HK-2 (cell line): ENCODE measurements around the gene MEI1.
"Not testable (repeated sequence)": the region's sequence is repeated elsewhere in the genome, so short reads cannot be mapped to it uniquely, and the experiment has no call there.

Source experiments
- DNase-seq: peaks from one replicate; pipeline ENCODE4 v3.0.0-alpha.2; 2018; ENCODE audit not compliant: unreplicated experiment

Gene MEI1

GRCh38 chr22:41681616-41682015 is 17.7 kb upstream of the MEI1 start:
- DNase-seq, result peak; percentile 43

DNA sequence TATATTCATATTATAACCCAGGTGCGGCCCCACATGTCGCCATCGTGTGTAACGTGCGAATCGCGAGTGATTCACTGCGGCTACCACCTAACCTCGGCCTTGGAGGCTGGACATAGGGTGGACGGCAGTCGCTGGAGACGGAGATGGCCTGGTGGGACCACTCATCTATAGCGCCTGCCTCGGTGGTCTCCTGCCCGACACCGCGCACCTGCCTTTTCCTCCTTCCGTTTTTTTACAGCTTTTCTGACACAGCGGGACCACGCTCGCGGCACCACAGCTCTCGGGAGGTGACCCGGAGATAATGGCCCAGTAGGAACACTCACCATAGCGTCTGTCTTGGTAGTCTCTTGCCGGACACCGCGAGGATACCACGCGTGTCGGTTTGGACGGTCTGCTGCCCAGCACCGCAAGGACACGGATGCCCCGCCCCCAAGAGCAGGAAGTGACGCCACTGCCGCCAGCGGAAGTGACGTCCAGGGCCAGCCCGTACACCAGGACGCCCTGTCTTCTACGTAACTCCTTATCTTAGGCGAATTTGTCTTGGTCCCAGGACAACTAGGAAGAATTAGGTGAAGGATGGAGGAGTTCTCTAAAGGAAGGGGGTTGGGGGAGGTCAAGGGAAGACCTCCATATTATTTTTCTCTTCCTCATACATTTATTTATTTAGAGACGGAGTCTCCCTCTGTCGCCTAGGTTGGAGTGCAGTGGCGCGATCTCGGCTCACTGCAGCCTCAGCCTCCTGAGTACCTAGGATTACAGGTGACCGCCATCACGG is 17.1 kb upstream of the MEI1 start:
- DNase-seq, result peak; percentile 84

DNA sequence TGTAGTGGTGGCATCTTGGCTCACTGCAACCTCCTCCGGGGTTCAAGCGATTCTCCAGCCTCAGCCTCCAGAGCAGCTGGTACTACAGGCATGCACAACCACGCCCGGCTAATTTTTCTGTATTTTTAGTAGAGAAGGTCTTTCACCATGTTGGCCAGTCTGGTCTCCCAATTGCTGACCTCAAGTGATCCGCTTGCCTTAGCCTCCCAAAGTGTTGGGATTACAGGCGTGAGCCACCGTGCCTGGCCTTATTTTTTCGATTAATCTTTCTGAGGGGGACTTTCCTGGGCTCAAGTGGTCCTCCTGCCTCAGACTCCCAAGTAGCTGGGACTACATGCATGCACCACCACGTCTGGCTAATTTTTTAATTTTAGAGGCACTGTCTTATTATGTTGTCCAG is 16.3 kb upstream of the MEI1 start:
- no peak for DNase-seq

- no peak for DNase-seq
Observed at GRCh38 chr22:41683616-41684015, 15.7 kb upstream of the MEI1 start.

DNA sequence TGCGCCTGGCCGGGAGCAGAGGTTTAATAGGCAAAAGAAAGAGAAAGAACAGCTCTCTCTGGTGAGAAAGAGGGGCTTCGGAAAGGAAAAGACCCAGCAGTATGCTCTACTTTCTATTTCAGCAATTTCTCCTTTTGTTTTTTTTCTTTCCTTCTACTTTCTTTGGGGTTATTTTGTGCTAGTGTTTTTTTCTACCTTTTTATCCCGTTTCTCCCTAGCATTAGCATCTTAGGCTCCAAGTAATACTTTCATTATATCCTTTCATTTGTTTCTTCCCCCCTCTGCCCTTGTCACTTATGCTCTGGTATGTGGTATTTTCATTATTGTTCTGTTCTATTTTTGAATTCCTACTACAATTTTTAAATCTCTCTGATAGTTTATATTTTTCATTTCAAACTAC is 15.1 kb upstream of the MEI1 start:
- no peak for DNase-seq

DNA sequence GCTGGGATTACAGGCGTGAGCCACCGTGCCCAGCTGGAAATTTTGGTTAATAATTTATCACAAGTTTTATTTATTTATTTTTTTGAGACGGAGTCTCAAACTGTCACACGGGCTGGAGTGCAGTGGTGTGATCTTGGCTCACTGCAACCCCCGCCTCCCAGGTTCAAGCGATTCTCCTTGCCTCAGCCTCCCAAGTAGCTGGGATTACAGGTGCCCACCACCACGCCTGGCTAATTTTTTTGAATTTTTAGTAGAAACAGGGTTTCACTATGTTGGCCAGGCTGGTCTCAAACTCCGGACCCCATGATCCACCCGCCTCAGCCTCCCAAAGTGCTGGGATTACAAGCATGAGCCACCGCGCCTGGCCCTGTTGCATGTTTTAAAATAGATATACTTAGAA is 12.4 kb upstream of the MEI1 start:
- DNase-seq, result not testable (repeated sequence)

GRCh38 chr22:41687901-41688364 is 11.4 kb upstream of the MEI1 start:
- peak; percentile 45 for DNase-seq

- DNase-seq, result peak; percentile 86
Observed at GRCh38 chr22:41688365-41689211, 10.7 kb upstream of the MEI1 start, which contains the start of gene SNU13. Gene SNU13 (minus strand): TSS chr22:41688867. CDS start chr22:41688796, 71 bp downstream.

DNA sequence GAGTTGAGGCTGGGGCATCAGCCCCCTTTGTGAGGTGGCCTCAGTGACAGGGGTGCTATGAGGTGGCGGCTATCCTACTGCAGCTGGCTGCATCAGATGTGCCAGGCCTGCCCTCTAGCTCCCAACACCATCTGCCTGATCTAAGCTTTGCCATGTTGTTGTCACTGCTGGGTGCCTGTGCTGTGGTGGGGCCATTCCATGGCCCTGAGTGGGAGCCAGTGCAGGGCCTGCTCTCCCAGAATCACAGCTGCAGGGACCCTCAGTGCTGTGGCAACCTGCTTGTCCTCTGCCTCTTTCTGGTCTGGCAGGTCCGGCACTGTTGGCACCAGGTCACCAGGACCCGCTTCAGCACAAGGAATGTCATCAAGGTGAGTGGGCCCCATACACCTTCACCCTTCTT is 8.8 kb upstream of the MEI1 start:
- no peak for DNase-seq

- DNase-seq, result no peak
Observed at GRCh38 chr22:41695211-41695610, 4.1 kb upstream of the MEI1 start.

- no peak for DNase-seq
Observed at GRCh38 chr22:41696703-41697102, 2.6 kb upstream of the MEI1 start.

DNA sequence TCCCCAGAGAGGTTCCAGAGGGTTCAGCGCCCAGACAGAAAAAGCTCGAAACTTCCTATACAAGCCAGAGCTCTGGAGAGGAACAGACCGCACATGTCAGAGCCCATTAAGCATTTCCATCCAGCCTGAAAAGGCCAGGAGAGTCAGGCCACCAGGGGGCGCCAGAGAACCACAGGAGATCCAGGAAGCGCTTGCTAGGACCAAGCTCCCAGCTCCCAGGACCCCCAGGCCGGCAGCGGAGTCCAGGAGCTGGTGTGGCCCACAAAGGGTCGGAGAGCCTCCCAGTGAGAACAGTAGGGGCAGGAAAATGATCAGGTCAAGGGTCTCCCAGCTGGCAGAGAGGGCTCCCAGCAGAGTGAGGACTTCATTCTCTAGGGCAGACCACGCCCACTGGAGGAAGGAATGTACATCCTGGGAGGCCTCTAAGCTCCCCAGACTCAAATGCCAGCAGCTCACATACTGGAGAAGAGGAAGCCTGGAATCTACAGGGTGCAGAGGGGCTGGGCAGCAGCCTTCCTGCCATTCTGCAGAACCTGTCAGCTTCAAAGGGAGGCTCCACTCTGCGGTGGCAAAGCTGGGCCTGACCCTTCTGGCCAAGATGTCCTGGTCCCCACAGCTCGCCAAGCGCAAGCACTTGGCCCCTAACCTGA is 2.1 kb upstream of the MEI1 start:
- peak; percentile 95 for DNase-seq

- DNase-seq, result no peak
Observed at GRCh38 chr22:41700108-41700364, 733 bp downstream of the MEI1 start.

GRCh38 chr22:41702763-41703162 is 3.5 kb downstream of the MEI1 start:
- DNase-seq, result no peak

DNA sequence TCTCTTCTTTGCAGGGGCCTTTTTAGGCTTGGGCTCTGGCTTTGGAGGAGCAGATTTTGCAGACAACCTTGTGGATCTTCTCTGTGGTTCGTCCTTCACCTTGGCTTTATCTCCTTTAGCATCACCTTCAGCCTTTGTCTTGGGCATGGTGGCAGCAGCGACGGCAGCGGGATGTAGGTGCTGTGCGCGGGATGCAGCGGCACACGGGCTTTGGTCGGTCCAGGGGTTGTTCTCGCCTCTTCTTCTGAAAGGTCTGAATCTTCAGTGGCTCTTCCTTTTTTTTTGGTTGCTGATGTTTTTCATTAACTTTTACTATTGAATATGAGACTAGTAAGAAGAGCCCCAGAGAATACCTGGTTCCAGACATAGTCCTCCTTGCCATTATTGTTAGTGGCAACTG is 10.0 kb downstream of the MEI1 start:
- no peak for DNase-seq

GRCh38 chr22:41713004-41713403 is 13.7 kb downstream of the MEI1 start:
- DNase-seq, result peak; percentile 13

DNA sequence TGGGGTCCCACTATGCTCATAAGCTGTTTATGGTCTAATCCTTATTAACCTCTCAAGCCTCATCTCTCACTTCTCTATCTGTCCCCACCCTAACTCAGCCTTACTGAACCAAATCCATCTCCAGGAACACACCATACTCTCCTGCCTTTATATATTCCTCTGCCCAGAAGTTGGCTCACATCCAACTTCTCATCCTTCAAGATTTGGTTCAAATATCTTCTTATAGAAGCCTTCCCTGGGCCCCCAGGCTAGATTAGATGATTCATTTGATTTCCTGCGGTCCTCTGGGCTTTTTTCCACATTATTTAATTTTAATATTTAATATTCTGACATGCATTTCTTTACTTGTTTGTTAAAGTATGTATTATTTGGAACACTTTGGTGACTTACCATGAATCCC is 23.2 kb downstream of the MEI1 start:
- no peak for DNase-seq

DNA sequence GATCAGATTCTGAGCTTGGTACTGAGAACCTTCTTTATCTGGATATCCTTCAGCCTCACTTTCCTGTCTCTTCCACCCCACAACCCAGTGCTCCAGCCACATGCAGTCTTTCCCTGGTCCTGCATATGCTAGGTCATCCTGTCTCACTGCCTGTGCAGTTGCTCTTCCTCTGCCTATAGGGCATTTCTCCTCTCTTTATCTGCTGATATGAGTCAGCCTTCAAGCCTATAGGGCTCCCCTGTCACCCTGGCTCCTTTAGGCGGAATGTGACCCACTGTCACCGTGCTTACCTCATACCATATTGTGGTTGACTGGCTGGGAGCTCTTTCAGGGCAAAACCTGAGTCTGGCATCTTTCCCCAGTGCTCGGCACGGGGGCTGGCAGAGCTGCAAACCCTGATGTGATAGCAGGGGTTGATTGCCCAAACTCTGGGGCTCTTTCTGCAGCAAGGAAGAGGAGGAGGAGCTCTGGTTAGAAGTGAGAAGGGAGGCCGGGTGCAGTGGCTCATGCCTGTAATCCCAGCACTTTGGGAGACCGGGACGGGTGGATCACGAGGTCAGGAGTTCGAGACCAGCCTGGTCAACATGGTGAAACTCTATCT is 26.3 kb downstream of the MEI1 start:
- DNase-seq, result no peak

DNA sequence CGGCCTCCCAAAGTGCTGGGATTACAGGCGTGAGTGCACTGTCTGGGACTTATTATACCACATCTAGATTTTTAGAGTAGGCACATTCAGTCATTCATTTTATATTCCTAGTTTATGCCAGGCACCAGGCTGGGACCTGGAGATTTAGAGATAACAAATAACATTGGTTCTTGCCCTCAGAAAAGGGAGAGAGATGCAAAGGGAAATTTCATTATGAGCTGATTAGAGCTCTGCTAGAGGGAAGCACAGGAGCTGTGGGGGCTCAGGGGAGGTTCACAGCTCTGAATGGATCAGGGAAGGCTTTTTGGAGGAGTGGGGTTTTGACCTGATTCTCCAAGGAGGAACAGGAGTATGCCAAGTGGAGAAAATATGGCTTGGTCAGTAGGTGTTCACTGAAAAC is 32.3 kb downstream of the MEI1 start:
- DNase-seq, result no peak

GRCh38 chr22:41732096-41732772 is 32.9 kb downstream of the MEI1 start:
- DNase-seq, result no peak

DNA sequence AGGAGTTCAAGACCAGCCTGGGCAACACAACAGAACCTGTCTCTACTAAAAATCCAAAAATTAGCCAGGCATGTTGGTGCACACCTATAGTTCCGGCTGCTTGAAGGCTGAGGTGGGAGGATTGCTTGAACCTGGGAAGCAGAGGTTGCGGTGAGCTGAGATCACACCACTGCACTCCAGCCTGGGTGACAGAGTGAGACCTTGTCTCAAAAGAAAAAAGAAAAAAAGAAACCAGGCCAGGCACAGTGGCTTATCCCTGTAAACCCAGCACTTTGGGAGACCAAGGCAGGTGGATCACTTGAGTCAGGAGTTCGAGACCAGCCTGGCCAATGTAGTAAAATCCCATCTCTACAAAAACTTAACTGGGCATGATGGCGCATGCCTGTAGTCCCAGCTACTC is 33.9 kb downstream of the MEI1 start:
- DNase-seq, result not testable (repeated sequence)

- DNase-seq, result no peak
Observed at GRCh38 chr22:41739576-41739975, 40.3 kb downstream of the MEI1 start.
